Measurements from ENCODE around the gene DDR2. TPM values are rescaled to one million over a fixed set of nuclear protein-coding genes. Genes with fewer than 3 reads are reported as not detected.

The DDR2 gene
- polyA plus RNA-seq, 6 donors from 2014 or later = not detected

- H3K4me1 Mint-ChIP-seq = no peaks in the 10 kb centered on the region
- H3K27ac Mint-ChIP-seq = no peak overlapping the region
- no peak for DNase-seq
- no peak overlapping the region for H3K4me3 Mint-ChIP-seq
- peaks cover 0 to 43% (median 13%) of the 10 kb centered on the region in 7 donors for H3K9me3 Mint-ChIP-seq
- H3K27me3 Mint-ChIP-seq = peaks cover 0 to 6% (median 0%) of the 10 kb centered on the region in 3 donors
- H3K36me3 Mint-ChIP-seq = peaks cover 0 to 14% of the 10 kb centered on the region in 2 donors
- no peak for ATAC-seq (ENCODE audit: low read depth in 2 of 2)
Measured at GRCh38 chr1:162616848-162617247, 15.4 kb upstream of the DDR2 start.

GRCh38 chr1:162617513-162617912 is 14.8 kb upstream of the DDR2 start:
- DNase-seq (no peak), ATAC-seq (ENCODE audit: low read depth in 2 of 2) (no peak)
- peaks cover 0 to 43% (median 13%) of the 10 kb centered on the region in 7 donors for H3K9me3 Mint-ChIP-seq
- no peaks in the 10 kb centered on the region for H3K4me1 Mint-ChIP-seq
- H3K4me3 Mint-ChIP-seq = no peak overlapping the region
- peaks cover 0 to 14% of the 10 kb centered on the region in 2 donors for H3K36me3 Mint-ChIP-seq
- H3K27me3 Mint-ChIP-seq = peaks cover 2 to 6% (median 3%) of the 10 kb centered on the region in 3 donors
- H3K27ac Mint-ChIP-seq = no peak overlapping the region

GRCh38 chr1:162619076-162619475 is 13.2 kb upstream of the DDR2 start:
- Mint-ChIP-seq H3K36me3 (peaks cover 0 to 14% of the 10 kb centered on the region in 2 donors), H3K27me3 (peaks cover 11 to 17% (median 16%) of the 10 kb centered on the region in 3 donors), H3K4me3 (no peak overlapping the region), H3K27ac (no peak overlapping the region), H3K9me3 (peaks cover 0 to 43% (median 13%) of the 10 kb centered on the region in 7 donors), H3K4me1 (no peaks in the 10 kb centered on the region)
- DNase-seq (no peak), ATAC-seq (ENCODE audit: low read depth in 2 of 2) (no peak)

- no peak overlapping the region for H3K27ac Mint-ChIP-seq
- H3K36me3 Mint-ChIP-seq = peaks cover 0 to 14% of the 10 kb centered on the region in 2 donors
- ATAC-seq (ENCODE audit: low read depth in 2 of 2) (no peak), DNase-seq (no peak)
- peaks cover 17 to 34% (median 28%) of the 10 kb centered on the region in 3 donors for H3K27me3 Mint-ChIP-seq
- H3K9me3 Mint-ChIP-seq = peaks cover 0 to 31% (median 13%) of the 10 kb centered on the region in 7 donors
- H3K4me1 Mint-ChIP-seq = no peaks in the 10 kb centered on the region
- H3K4me3 Mint-ChIP-seq = no peak overlapping the region
Measured at GRCh38 chr1:162621256-162621655, 11.0 kb upstream of the DDR2 start.

GRCh38 chr1:162625679-162626078 is 6.6 kb upstream of the DDR2 start:
- Mint-ChIP-seq H3K4me1 (no peaks in the 10 kb centered on the region), H3K27ac (no peak overlapping the region), H3K4me3 (no peak overlapping the region), H3K27me3 (peaks cover 34 to 64% (median 39%) of the 10 kb centered on the region in 3 donors), H3K36me3 (no peaks in the 10 kb centered on the region), H3K9me3 (peaks cover 0 to 3% (median 0%) of the 10 kb centered on the region in 7 donors)
- DNase-seq (no peak), ATAC-seq (ENCODE audit: low read depth in 2 of 2) (no peak)

- Mint-ChIP-seq H3K27ac (no peak overlapping the region), H3K36me3 (no peaks in the 10 kb centered on the region), H3K4me3 (no peak overlapping the region), H3K27me3 (peaks cover 36 to 68% (median 40%) of the 10 kb centered on the region in 3 donors), H3K9me3 (peaks cover 0 to 3% (median 0%) of the 10 kb centered on the region in 7 donors), H3K4me1 (no peaks in the 10 kb centered on the region)
- no peak for DNase-seq
- ATAC-seq (ENCODE audit: low read depth in 2 of 2) = no peak
Measured at GRCh38 chr1:162626094-162626493, 6.2 kb upstream of the DDR2 start.

GRCh38 chr1:162626761-162627160 is 5.5 kb upstream of the DDR2 start:
- Mint-ChIP-seq H3K36me3 (no peaks in the 10 kb centered on the region), H3K27ac (no peak overlapping the region), H3K4me1 (no peaks in the 10 kb centered on the region), H3K9me3 (peaks cover 0 to 3% (median 0%) of the 10 kb centered on the region in 7 donors), H3K4me3 (no peak overlapping the region), H3K27me3 (peaks cover 33 to 74% (median 47%) of the 10 kb centered on the region in 3 donors)
- DNase-seq = no peak
- no peak for ATAC-seq (ENCODE audit: low read depth in 2 of 2)

- no peak for ATAC-seq (ENCODE audit: low read depth in 2 of 2)
- DNase-seq = peak; percentile 5
Measured at GRCh38 chr1:162627662-162628296, 4.5 kb upstream of the DDR2 start.

GRCh38 chr1:162629077-162629627 is 3.1 kb upstream of the DDR2 start:
- ATAC-seq (ENCODE audit: low read depth in 2 of 2) = no peak
- DNase-seq = no peak
- Mint-ChIP-seq H3K36me3 (no peaks in the 10 kb centered on the region), H3K9me3 (no peaks in the 10 kb centered on the region), H3K4me3 (no peak overlapping the region), H3K27ac (no peak overlapping the region), H3K4me1 (no peaks in the 10 kb centered on the region), H3K27me3 (peaks cover 27 to 67% (median 31%) of the 10 kb centered on the region in 3 donors)

More at GRCh38 chr1:162627662-162628296, 4.5 kb upstream of the DDR2 start:
- Mint-ChIP-seq H3K27me3 (peaks cover 33 to 75% (median 42%) of the 10 kb centered on the region in 3 donors), H3K27ac (no peak overlapping the region), H3K36me3 (no peaks in the 10 kb centered on the region), H3K4me1 (no peaks in the 10 kb centered on the region), H3K4me3 (no peak overlapping the region), H3K9me3 (peaks cover 0 to 2% (median 0%) of the 10 kb centered on the region in 7 donors)

- Mint-ChIP-seq H3K27me3 (peaks cover 26 to 62% (median 27%) of the 10 kb centered on the region in 3 donors), H3K4me3 (no peak overlapping the region), H3K27ac (no peak overlapping the region), H3K4me1 (no peaks in the 10 kb centered on the region), H3K36me3 (no peaks in the 10 kb centered on the region), H3K9me3 (no peaks in the 10 kb centered on the region)
- ATAC-seq (ENCODE audit: low read depth in 2 of 2) (no peak), DNase-seq (no peak)
Measured at GRCh38 chr1:162629651-162630050, 2.6 kb upstream of the DDR2 start.

- no peak overlapping the region for H3K27ac Mint-ChIP-seq
- ATAC-seq (ENCODE audit: low read depth in 2 of 2) = no peak
- no peaks in the 10 kb centered on the region for H3K9me3 Mint-ChIP-seq
- H3K36me3 Mint-ChIP-seq = no peaks in the 10 kb centered on the region
- no peak overlapping the region for H3K4me3 Mint-ChIP-seq
- DNase-seq = no peak
- peaks cover 20 to 47% (median 21%) of the 10 kb centered on the region in 3 donors for H3K27me3 Mint-ChIP-seq
- H3K4me1 Mint-ChIP-seq = no peaks in the 10 kb centered on the region
Measured at GRCh38 chr1:162631546-162632191, 595 bp upstream of the DDR2 start.

- Mint-ChIP-seq H3K4me1 (no peaks in the 10 kb centered on the region), H3K9me3 (no peaks in the 10 kb centered on the region), H3K27me3 (peaks cover 13 to 39% (median 16%) of the 10 kb centered on the region in 3 donors), H3K36me3 (no peaks in the 10 kb centered on the region), H3K27ac (no peak overlapping the region), H3K4me3 (no peak overlapping the region)
- ATAC-seq (ENCODE audit: low read depth in 2 of 2) = no peak
- DNase-seq = no peak
Measured at GRCh38 chr1:162632698-162633080, 425 bp downstream of the DDR2 start.

GRCh38 chr1:162633081-162633762 is 958 bp downstream of the DDR2 start:
- no peak overlapping the region for H3K27ac Mint-ChIP-seq
- H3K4me3 Mint-ChIP-seq = no peak overlapping the region
- no peaks in the 10 kb centered on the region for H3K36me3 Mint-ChIP-seq
- no peaks in the 10 kb centered on the region for H3K4me1 Mint-ChIP-seq
- DNase-seq (no peak), ATAC-seq (ENCODE audit: low read depth in 2 of 2) (no peak)
- H3K27me3 Mint-ChIP-seq = peaks cover 10 to 36% (median 18%) of the 10 kb centered on the region in 3 donors
- peaks cover 0 to under 1% (median 0%) of the 10 kb centered on the region in 7 donors for H3K9me3 Mint-ChIP-seq
